NCI-H69 (cell line): ENCODE data around the gene TMEM61.
"Not testable (repeated sequence)": the region's sequence is repeated elsewhere in the genome, so short reads cannot be mapped to it uniquely, and the experiment has no call there.

Experiments
- DNase-seq: peaks from one replicate; lab custom pipeline; 2025; lab: John Stamatoyannopoulos, UW

TMEM61 gene

GRCh38 chr1:54980528-54981241 lies at the start of gene TMEM61:
TSS of gene TMEM61 (plus strand) at chr1:54980628. CDS start at chr1:54981066, 438 bp downstream.
- peak; percentile 64 for DNase-seq

GRCh38 chr1:54931275-54931840 lies 49.1 kb upstream of the TMEM61 start:
- DNase-seq, result no peak

GRCh38 chr1:54934081-54934480 lies 46.3 kb upstream of the TMEM61 start:
- DNase-seq, result not testable (repeated sequence)

- no peak for DNase-seq
These were observed 45.6 kb upstream of the TMEM61 start for GRCh38 chr1:54934869-54935268.

- DNase-seq, result no peak
These were observed 43.6 kb upstream of the TMEM61 start for GRCh38 chr1:54936791-54937190.

- no peak for DNase-seq
These were observed 43.0 kb upstream of the TMEM61 start for GRCh38 chr1:54937469-54937868.

- peak; percentile 30 for DNase-seq
These were observed 41.5 kb upstream of the TMEM61 start for GRCh38 chr1:54938955-54939354.

GRCh38 chr1:54940042-54940441 lies 40.4 kb upstream of the TMEM61 start:
- no peak for DNase-seq

- DNase-seq, result no peak
These were observed 37.5 kb upstream of the TMEM61 start for GRCh38 chr1:54942976-54943375.

GRCh38 chr1:54944610-54945392 lies 35.6 kb upstream of the TMEM61 start:
- peak; percentile 77 for DNase-seq

GRCh38 chr1:54945393-54945936 lies 35.0 kb upstream of the TMEM61 start:
- DNase-seq, result peak; percentile 16

GRCh38 chr1:54947540-54947939 lies 32.9 kb upstream of the TMEM61 start:
- DNase-seq, result no peak

GRCh38 chr1:54949053-54949452 lies 31.4 kb upstream of the TMEM61 start:
- DNase-seq, result no peak

GRCh38 chr1:54950006-54950368 lies 30.4 kb upstream of the TMEM61 start:
- no peak for DNase-seq

GRCh38 chr1:54950369-54951163 lies 29.9 kb upstream of the TMEM61 start:
- peak; percentile 70 for DNase-seq

GRCh38 chr1:54951810-54952226 lies 28.6 kb upstream of the TMEM61 start:
- no peak for DNase-seq

GRCh38 chr1:54952950-54953718 lies 27.3 kb upstream of the TMEM61 start:
- no peak for DNase-seq

GRCh38 chr1:54953846-54954245 lies 26.6 kb upstream of the TMEM61 start:
- no peak for DNase-seq

GRCh38 chr1:54955359-54955758 lies 25.1 kb upstream of the TMEM61 start:
- no peak for DNase-seq

GRCh38 chr1:54956726-54957125 lies 23.7 kb upstream of the TMEM61 start:
- DNase-seq, result no peak

- DNase-seq, result no peak
These were observed 21.2 kb upstream of the TMEM61 start for GRCh38 chr1:54959241-54959640.
